GM19193 (cell line): ENCODE results near the gene ZFYVE1.

ENCODE experiments used
- POLR2A ChIP-seq: IDR thresholded peaks from 4 replicates; pipeline ENCODE4 v1.6.1; 2011; ENCODE audit not compliant: insufficient read depth, insufficient read length; ENCODE audit errors: extremely low read depth

The ZFYVE1 gene

GRCh38 chr14:73026845-73027542 lies at the start of gene ZFYVE1:
TSS of gene ZFYVE1 (minus strand) at chr14:73027106. CDS start at chr14:73024508, 2,598 bp downstream.
- peak; percentile 60 for TF ChIP-seq POLR2A

GRCh38 chr14:73069585-73069984 lies 42.7 kb upstream of the ZFYVE1 start:
- TF ChIP-seq POLR2A, result no peak

- TF ChIP-seq POLR2A, result no peak
Measured at GRCh38 chr14:73058922-73059673, 32.2 kb upstream of the ZFYVE1 start.

GRCh38 chr14:73058224-73058921 lies 31.5 kb upstream of the ZFYVE1 start, which contains the start of gene RBM25:
TSS of gene RBM25 (plus strand) at chr14:73058534. CDS start at chr14:73071642, 13,108 bp downstream.
- TF ChIP-seq POLR2A, result peak; percentile 99

GRCh38 chr14:73057944-73058223 lies 31.0 kb upstream of the ZFYVE1 start:
- no peak for TF ChIP-seq POLR2A

GRCh38 chr14:73055251-73055650 lies 28.3 kb upstream of the ZFYVE1 start:
- no peak for TF ChIP-seq POLR2A

- TF ChIP-seq POLR2A, result no peak
Measured at GRCh38 chr14:73049428-73049827, 22.5 kb upstream of the ZFYVE1 start.

GRCh38 chr14:73047808-73048207 lies 20.9 kb upstream of the ZFYVE1 start:
- TF ChIP-seq POLR2A, result no peak

- no peak for TF ChIP-seq POLR2A
Measured at GRCh38 chr14:73027984-73028383, 1.1 kb upstream of the ZFYVE1 start.

GRCh38 chr14:73027546-73027945 lies 640 bp upstream of the ZFYVE1 start:
- no peak for TF ChIP-seq POLR2A

- no peak for TF ChIP-seq POLR2A
Measured at GRCh38 chr14:73026243-73026844, 562 bp downstream of the ZFYVE1 start.

GRCh38 chr14:73025544-73025943 lies 1.4 kb downstream of the ZFYVE1 start:
- TF ChIP-seq POLR2A, result no peak

GRCh38 chr14:73022051-73022450 lies 4.9 kb downstream of the ZFYVE1 start:
- TF ChIP-seq POLR2A, result no peak

GRCh38 chr14:73014105-73014504 lies 12.8 kb downstream of the ZFYVE1 start:
- no peak for TF ChIP-seq POLR2A

GRCh38 chr14:73008501-73008900 lies 18.4 kb downstream of the ZFYVE1 start:
- TF ChIP-seq POLR2A, result no peak
